Activated CD4-positive, alpha-beta T cell treated with anti-CD3 and anti-CD28 coated beads, Interleukin-2, amount 50 U/mL, for 1 hour (primary cell): Measurements from ENCODE around the gene UBQLN1.
"Not testable (repeated sequence)": the region's sequence is repeated elsewhere in the genome, so short reads cannot be mapped to it uniquely, and the experiment has no call there.

Experiments
- DNase-seq: peaks from one replicate; pipeline ENCODE4 v3.0.0-alpha.2; 2020

Gene UBQLN1

DNA sequence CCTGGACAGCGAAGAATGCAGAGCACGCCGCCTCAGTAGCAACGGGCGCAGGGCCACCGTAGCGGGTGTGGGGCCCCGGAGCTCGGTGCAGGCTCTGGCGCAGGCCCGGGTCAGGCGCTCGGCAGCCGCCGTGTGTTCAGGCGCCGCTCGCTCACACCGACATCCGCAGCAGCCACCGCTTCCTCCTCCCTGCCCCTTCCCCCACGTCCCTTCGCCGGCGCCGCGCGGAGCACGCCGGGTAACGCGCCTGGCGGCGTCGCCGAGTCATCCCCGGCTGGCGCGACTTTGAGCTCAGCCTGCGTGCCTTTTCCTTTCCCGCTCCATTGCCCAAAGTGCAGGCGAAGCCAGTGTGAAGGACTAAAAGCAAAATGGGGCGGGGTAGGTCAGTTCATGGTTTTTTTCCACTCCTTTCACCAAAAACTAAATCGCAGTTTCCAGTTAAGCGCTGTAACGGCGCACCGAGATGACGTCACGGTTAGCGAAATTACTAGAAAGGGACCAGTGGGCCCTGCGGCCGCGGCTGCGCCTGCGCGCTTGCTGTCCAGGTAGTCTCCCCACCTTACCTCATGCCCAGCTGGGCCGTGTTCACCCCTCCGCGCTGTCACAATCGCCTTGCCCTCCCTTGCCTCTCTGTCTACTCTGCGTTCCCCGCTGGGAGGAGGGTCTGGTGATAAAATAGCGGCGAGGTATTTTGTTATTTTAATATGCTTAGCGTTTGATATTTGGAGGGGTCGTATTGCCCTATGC is at the start of gene UBQLN1:
Gene UBQLN1 (minus strand): TSS at position 191 of the 747 bp plus-strand sequence. CDS start 279 bp downstream, outside the sequence.
- DNase-seq: peak; percentile 89

- no peak for DNase-seq
Observed at GRCh38 chr9:83754383-83754977, 46.7 kb upstream of the UBQLN1 start.

DNA sequence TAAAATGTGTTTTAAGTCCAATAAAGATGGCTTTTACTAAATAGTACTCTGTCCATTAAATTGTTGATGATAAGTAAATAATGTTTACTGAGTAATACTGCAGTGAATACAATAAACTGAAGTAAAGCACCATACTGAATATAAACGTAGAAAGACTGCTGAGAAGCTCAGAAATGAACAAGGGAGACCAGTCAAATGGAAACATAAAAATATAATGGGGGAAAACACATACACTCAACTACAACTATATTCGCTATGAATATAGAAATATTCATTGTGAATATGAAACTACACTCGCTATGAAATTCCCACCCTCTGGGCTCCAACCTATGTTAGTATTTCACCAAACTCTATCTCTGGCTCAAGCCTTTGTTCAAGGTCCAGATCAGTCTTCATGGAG is 41.9 kb upstream of the UBQLN1 start:
- DNase-seq: no peak

DNA sequence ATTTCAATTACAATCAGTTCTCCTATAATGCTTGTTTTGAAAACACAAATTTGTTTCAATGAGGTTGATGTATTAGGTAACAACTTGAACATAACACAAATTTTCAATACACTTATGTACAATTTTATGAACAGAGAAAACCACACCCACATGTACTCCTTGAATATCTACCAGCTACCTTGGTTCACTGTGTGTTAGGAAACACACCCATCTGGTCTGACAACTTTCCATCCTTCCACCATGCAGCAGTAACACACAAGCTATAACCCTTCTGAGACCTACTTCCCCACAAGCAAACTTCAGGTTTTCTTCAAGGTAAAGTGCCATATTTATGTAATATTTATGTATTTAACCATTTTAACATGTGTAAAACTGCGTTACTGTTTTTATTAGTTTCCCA is 36.4 kb upstream of the UBQLN1 start:
- DNase-seq: no peak

- no peak for DNase-seq
Observed at GRCh38 chr9:83733739-83734138, 26.0 kb upstream of the UBQLN1 start.

DNA sequence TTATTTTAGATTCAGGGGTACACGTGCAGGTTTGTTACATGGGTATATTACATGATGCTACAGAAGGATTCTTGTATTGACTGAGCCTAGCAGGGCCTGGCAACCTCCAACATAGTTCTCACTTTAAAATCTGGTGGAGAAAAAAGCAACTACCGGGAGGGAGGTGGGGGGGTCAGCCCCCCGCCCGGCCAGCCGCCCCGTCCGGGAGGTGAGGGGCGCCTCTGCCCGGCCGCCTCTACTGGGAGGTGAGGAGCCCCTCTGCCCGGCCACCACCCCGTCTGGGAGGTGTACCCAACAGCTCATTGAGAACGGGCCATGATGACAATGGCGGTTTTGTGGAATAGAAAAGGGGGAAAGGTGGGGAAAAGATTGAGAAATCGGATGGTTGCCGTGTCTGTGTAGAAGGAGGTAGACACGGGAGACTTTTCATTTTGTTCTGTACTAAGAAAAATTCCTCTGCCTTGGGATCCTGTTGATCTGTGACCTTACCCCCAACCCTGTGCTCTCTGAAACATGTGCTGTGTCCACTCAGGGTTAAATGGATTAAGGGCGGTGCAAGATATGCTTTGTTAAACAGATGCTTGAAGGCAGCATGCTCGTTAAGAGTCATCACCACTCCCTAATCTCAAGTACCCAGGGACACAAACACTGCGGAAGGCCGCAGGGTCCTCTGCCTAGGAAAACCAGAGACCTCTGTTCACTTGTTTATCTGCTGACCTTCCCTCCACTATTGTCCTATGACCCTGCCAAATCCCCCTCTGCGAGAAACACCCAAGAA is 21.0 kb upstream of the UBQLN1 start:
- not testable (repeated sequence) for DNase-seq

GRCh38 chr9:83724436-83724835 is 16.7 kb upstream of the UBQLN1 start:
- no peak for DNase-seq

DNA sequence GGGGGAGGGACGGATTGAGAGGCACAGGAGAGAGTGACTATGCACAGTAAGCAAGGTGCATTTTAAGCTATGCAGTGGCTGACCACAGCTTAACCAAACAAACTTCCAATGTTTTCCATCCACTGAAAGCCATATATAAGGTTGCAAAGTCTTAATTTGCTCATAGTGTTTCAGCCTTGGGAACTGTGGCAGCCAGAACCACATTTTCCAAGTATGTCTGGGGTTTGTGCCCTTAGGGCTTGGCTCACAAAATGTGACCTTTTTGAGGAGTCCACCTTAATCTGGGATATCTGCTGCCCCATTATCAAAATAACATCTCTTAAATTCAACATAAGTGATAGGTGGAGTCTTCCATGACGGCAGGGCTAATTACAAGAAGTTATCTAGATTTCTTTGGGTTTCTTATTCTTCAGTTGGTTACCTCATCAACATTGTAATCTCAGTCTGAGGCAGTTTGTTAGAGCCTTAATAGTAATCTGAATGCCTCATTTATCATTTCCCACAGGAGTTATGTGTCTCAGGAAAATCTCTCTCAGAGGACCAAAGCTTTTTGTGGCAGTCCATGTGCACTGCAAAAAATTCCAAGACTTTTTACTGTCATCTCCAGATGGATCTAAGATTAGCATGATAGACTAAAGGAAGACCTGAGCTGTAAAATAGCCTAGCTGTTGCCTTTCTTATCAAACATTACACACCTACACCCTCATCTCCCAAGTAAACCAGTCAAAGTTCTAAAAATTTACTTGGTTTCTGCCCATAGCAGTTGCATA is 15.2 kb upstream of the UBQLN1 start:
- no peak for DNase-seq

DNA sequence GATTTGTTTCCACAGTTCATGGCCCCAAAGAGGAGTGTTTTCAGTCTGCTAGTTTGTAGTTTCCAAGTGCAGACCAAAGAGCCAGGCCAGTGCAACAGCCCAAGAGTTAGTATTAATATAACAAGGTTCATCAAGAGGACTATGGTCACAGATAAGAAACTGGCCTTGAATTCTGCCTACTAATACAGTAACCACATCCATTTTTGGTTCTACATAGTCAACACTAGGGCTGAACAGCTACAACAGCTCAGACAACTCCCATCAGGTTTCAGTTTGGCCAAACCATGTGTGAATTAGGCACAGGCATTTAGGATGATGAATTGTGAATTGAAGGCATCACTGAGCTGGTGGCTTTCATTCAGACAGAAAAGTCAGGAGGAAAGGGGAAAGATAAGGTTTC is 13.8 kb upstream of the UBQLN1 start:
- DNase-seq: no peak

- no peak for DNase-seq
Observed at GRCh38 chr9:83715794-83716193, 8.0 kb upstream of the UBQLN1 start.

DNA sequence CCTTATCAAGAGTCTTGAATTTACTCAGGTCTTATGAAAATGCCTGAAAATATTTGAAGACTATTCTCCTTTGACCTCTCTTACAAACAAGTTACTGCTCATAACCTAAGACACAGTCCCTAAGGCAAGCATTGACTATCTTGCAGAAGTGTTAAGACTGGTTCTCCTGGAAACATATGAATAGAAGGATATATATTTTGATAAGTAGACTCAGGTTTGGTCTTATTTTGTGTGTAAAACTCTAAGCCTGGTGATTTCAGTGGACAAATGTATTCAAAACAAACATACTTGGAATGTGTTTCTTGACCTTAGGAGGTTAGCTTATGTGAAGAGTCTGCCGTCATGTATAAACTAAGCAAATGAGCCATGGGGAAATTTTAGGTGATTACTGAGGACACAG is 7.5 kb upstream of the UBQLN1 start:
- DNase-seq: no peak

GRCh38 chr9:83714329-83714728 is 6.6 kb upstream of the UBQLN1 start:
- DNase-seq: no peak

GRCh38 chr9:83708515-83709158 is 879 bp upstream of the UBQLN1 start:
- peak; percentile 37 for DNase-seq

DNA sequence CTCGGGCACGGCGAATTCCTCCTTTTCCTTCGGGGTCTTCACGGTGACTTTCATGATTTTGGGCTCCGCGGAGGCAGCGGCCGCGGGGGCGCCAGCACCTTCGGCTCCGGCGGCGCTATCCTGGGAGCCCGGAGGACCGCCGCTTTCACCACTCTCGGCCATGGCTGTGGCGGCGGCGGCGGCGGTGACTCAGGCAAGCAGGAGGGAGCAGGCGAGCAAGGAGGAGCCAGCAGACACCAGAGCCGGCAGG is 315 bp downstream of the UBQLN1 start:
- DNase-seq: no peak

DNA sequence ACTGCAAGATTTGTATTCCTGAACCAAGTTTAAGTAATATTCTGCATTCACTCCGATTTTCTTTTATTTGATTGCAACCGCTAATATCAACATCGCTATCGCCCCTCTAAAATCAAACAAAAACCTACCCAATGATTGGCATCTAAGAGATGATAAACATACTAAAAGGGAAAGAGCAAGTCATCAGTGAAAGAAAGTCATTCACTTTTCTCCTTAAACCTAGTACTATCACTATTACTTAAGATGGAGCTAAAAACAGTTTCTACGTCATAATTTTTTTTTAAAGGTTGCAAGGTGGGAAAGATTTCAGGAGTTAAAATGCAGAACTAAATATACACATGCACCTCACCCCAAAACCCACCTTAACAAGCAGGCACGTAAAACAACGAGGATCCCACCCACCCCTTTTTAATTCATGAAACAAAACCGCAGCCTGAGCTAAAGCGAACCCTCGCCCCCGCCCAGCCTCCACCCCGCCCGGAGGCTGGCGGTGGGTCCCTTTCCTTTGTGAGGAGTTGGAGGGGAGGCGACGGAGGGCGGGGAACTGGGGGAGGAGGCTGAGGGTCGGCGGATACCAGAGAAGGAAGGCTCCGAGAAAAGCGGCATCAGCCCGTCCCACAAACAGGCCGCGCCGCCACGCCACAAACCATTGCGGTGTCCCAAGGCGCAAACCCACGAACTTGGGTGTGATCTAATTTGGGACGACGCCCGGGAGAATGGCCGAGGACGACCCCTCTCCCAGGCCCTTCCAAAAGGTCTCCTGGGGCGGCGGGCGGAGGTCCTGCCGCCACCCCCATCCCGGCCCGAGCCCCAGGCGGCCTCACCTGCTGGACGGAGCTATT is 861 bp downstream of the UBQLN1 start:
- DNase-seq: peak; percentile 45

DNA sequence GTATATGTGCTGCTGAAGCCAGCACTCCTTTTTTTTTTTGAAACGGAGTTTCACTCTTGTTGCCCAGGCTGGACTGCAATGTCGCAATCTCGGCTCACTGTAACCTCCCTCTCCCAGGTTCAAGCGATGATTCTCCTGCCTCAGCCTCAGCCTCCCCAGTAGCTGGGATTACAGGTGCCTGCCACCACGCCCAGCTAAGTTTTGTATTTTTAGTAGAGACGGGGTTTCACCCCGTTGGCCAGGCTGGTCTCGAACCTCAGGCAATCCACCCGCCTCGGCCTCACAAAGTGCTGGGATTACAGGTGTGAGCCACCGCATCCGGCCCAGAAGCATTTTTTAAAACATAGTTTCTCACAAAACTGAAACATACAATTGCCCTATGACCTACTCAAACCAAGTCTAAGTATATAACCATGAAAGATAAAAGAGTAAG is 2.5 kb downstream of the UBQLN1 start:
- DNase-seq: not testable (repeated sequence)

- no peak for DNase-seq
Observed at GRCh38 chr9:83701769-83702168, 6.0 kb downstream of the UBQLN1 start.

DNA sequence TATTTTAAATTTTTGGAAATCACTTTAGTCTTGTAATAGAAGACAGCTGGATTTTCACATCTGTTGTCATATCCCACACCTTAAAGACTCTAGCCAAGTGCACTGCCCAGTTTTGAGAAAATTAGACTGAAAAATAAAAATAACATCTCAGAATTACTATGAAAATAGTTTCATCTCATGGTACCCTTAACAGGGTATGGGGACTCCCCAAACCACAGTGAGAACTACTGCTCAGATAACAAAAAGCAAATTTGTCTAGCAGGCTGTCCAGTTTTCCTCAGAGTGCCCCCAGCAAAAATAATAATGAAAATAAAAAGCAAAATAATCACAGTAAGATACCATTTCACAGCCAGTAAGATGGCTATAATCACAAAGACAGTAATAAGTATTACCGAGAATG is 6.5 kb downstream of the UBQLN1 start:
- no peak for DNase-seq

DNA sequence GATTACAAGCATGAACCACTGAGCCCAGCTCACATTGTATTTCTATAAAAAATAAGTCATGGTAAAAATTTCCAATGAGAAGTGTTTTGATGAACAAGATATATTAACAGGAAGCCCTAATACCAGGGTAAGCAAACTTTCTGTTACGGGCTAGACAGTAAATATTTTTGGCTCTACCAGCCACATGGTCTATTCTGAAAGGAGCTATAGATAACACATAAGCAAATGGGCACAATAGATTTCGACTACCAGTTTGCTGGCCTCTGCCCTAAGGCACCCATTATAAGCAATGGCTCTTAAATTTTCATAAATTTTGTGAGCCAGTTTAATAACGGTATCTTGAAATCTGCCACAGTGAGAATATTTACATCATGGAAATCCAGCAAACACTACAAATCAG is 8.1 kb downstream of the UBQLN1 start:
- no peak for DNase-seq

DNA sequence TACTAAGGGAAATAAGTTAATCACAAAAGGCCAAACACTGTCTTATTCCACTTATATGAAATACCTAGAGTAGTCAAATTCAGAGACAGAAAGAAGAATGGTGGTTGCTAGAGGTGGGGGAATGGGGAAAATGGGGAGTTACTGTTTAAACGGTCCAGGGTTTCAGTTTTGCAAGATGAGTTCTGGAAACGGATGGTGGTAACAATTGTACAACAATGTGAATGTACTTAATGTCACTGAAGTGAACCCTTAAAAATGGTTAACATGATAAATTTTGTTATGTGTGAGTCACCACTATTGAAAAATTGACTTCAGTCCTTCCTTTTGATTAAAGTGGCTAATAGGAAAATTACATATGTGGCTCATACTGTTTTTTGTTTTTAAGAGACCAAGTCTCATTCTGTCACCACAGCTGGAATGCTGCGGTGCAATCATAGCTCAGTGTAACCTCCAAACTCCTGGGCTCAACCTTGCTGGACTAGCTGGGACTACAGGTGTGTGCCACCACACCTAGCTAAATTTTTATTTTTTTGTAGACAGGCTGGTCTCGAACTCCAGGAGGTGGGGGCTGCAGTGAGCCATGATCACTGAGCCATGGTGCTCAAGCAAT is 8.7 kb downstream of the UBQLN1 start:
- no peak for DNase-seq

DNA sequence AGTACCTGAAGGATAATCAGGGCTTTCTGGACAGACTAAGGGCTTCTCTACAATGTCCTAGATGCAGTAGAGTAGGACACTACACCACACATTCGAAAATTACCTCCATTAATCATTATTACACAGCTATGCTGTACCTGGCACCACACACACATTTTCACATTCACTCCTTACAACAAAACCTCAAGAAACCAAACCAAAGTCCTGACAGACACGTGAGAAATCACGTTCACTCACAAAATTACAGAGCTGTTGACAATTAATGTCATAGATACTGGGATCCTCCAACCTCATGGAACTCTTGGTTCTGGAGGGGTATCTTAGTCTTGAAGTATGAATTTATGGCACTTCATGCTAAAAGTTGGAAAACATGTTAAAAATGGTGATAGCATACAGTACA is 16.3 kb downstream of the UBQLN1 start:
- DNase-seq: no peak

DNA sequence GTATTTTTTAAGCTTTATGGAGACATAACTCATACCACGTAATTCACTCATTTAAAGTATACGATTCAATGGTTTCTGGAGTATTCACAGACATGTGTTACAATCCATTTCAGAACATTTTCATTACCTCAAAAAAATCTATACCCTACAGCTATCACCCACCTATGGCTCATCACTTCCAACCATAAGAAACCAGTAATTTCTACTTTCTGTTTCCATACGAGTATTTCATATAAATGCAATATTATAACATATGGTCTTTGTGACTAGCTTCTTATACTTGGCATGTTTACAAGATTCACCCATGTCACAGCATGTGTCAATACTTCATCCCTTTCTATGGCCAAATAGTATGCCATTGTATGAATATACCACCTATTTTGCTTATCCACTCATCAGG is 18.8 kb downstream of the UBQLN1 start:
- no peak for DNase-seq
